Left cardiac atrium (tissue), 4 donors: ENCODE measurements around the gene BRINP3. TPM values are rescaled to one million over a fixed set of nuclear protein-coding genes. Genes with fewer than 3 reads are reported as not detected.
"Not testable (repeated sequence)": the region's sequence is repeated elsewhere in the genome, so short reads cannot be mapped to it uniquely, and the experiment has no call there.

Experiments used
- ATAC-seq, 2 donors: fragments of 200-7000 bp; cut with Tn5 transposase; one replicate each; pipeline ENCODE4 v1.9.1; 2020; ENCODE audit warnings: mild to moderate bottlenecking in 2 of 2, moderate library complexity in 2 of 2
- DNase-seq: peaks from one replicate; pipeline ENCODE4 v3.0.0-alpha.2; 2020
- intact Hi-C, 2 donors: fragments of 100-400 bp; cut with DNase I; formaldehyde crosslinking; loops; one replicate each; pipeline versions ENCODE4 v1.14.1 to v1.15.1; 2022 to 2023
- long read RNA-seq: library from polyadenylated mRNA; unstranded; transcript quantifications from one replicate; pipeline ENCODE4 v2.0.0, GENCODE V29; 2021
- total RNA-seq, 2 donors: library from RNA; stranded (reverse); fragmentation: NEBNext Ultra II Directional; extraction: Animal tissue kit (Norgen Biotek cat#: 25700); gene quantifications; one replicate each; pipeline ENCODE4 v1.2.1, GENCODE V29; 2021
- donor health status: DM: no; HTN: yes; CAD: no.
- donor health status: DM: no; HTN: yes; CAD: no; lungs with severe emphysema.
- donor health status: DM: yes; HTN: yes; CAD: no.
- donor health status: Dilated cardiomyopathy.

The BRINP3 gene
- total RNA-seq = 1 to 10 TPM; 1.3 to 3.0 TPM
- long read RNA-seq = 0 reads

- DNase-seq (no peak), ATAC-seq (peak in 1 of 2 donors; percentile 31)
- intact Hi-C loops = no loop called here
Observed at GRCh38 chr1:190477762-190478148, at the start of gene BRINP3. BRINP3 (minus strand) TSS chr1:190477864.

- peak; percentile 65 to 92 for ATAC-seq
- no peak for DNase-seq
- intact Hi-C loops = no loop called here
Observed at GRCh38 chr1:190511554-190511953, 33.9 kb upstream of the BRINP3 start.

GRCh38 chr1:190507357-190507756 lies 29.7 kb upstream of the BRINP3 start:
- DNase-seq (no peak), ATAC-seq (no peak)
- intact Hi-C loops = no loop called here

GRCh38 chr1:190504539-190504938 lies 26.9 kb upstream of the BRINP3 start:
- intact Hi-C loops, DNase-seq, ATAC-seq: not testable (repeated sequence)

- ATAC-seq = no peak
- intact Hi-C loops = no loop called here
- no peak for DNase-seq
Observed at GRCh38 chr1:190497565-190497964, 19.9 kb upstream of the BRINP3 start.

GRCh38 chr1:190494451-190494850 lies 16.8 kb upstream of the BRINP3 start:
- intact Hi-C loops = no loop called here
- DNase-seq = no peak
- ATAC-seq = no peak

- ATAC-seq (no peak), DNase-seq (no peak)
- intact Hi-C loops = no loop called here
Observed at GRCh38 chr1:190491404-190491803, 13.7 kb upstream of the BRINP3 start.

- intact Hi-C loops = no loop called here
- ATAC-seq = no peak
- DNase-seq = no peak
Observed at GRCh38 chr1:190484045-190484444, 6.4 kb upstream of the BRINP3 start.

GRCh38 chr1:190480231-190480630 lies 2.6 kb upstream of the BRINP3 start:
- intact Hi-C loops = loop anchor here in 1 of 2 donors (2.0 kb wide), 1 partner anchor 17 kb away; no protein-coding TSS in a partner anchor

GRCh38 chr1:190479516-190479915 lies 1.9 kb upstream of the BRINP3 start:
- no peak for DNase-seq
- intact Hi-C loops = no loop called here
- ATAC-seq = no peak

More at GRCh38 chr1:190480231-190480630, 2.6 kb upstream of the BRINP3 start:
- DNase-seq = no peak
- ATAC-seq = no peak

GRCh38 chr1:190479050-190479397 lies 1.4 kb upstream of the BRINP3 start:
- no peak for DNase-seq
- intact Hi-C loops = no loop called here
- no peak for ATAC-seq

GRCh38 chr1:190478149-190479049 lies 735 bp upstream of the BRINP3 start:
- intact Hi-C loops = no loop called here

GRCh38 chr1:190476806-190477205 lies 858 bp downstream of the BRINP3 start:
- intact Hi-C loops = no loop called here
- ATAC-seq (no peak), DNase-seq (no peak)

More at GRCh38 chr1:190478149-190479049, 735 bp upstream of the BRINP3 start:
- peak; percentile 24 for DNase-seq
- ATAC-seq = peak; percentile 39 to 51

- ATAC-seq (no peak), DNase-seq (no peak)
- intact Hi-C loops = no loop called here
Observed at GRCh38 chr1:190476321-190476720, 1.3 kb downstream of the BRINP3 start.

GRCh38 chr1:190475421-190476141 lies 2.1 kb downstream of the BRINP3 start:
- intact Hi-C loops = no loop called here
- no peak for DNase-seq
- ATAC-seq = peak; percentile 56 to 67

GRCh38 chr1:190474650-190475211 lies 2.9 kb downstream of the BRINP3 start:
- DNase-seq = no peak
- intact Hi-C loops = no loop called here
- peak; percentile 39 to 66 for ATAC-seq

GRCh38 chr1:190474010-190474409 lies 3.7 kb downstream of the BRINP3 start:
- DNase-seq = no peak
- intact Hi-C loops = no loop called here
- no peak for ATAC-seq

GRCh38 chr1:190472494-190472893 lies 5.2 kb downstream of the BRINP3 start:
- intact Hi-C loops = no loop called here
- DNase-seq (no peak), ATAC-seq (no peak)

- ATAC-seq = no peak
- no peak for DNase-seq
- intact Hi-C loops = no loop called here
Observed at GRCh38 chr1:190472042-190472441, 5.6 kb downstream of the BRINP3 start.

GRCh38 chr1:190464690-190465089 lies 13.0 kb downstream of the BRINP3 start:
- DNase-seq (no peak), ATAC-seq (no peak)
- intact Hi-C loops = no loop called here
